HepG2 (cell line): ENCODE results near the gene LIMK2. TPM values are rescaled to one million over a fixed set of nuclear protein-coding genes. Genes with fewer than 3 reads are reported as not detected.

Source experiments
- GMEB1 ChIP-seq: sonication (generic); formaldehyde crosslinking; IDR thresholded peaks from 2 replicates; pipeline ENCODE4 v1.5.1; 2020; ENCODE audit warnings: missing genetic modification reagents, mild to moderate bottlenecking, borderline replicate concordance
- MZF1 ChIP-seq: sonication (generic); formaldehyde crosslinking; IDR thresholded peaks from 2 replicates; pipeline ENCODE4 v1.8.1; 2023; ENCODE audit warnings: mild to moderate bottlenecking, missing genetic modification reagents, borderline replicate concordance
- SMAD1 ChIP-seq: sonication (generic); formaldehyde crosslinking; IDR thresholded peaks from 2 replicates; pipeline ENCODE4 v1.4.0; 2020; ENCODE audit warnings: missing genetic modification reagents, low read depth, mild to moderate bottlenecking, borderline replicate concordance
- SPEN ChIP-seq: sonication (generic); formaldehyde crosslinking; IDR thresholded peaks from 2 replicates; pipeline ENCODE4 v1.5.1; 2020; ENCODE audit warnings: low read depth, mild to moderate bottlenecking, missing genetic modification reagents
- ZBTB34 ChIP-seq: sonication (generic); formaldehyde crosslinking; IDR thresholded peaks from 2 replicates; pipeline ENCODE4 v1.8.0; 2022; ENCODE audit warnings: mild to moderate bottlenecking, missing genetic modification reagents
- ZNF225 ChIP-seq: sonication (generic); formaldehyde crosslinking; IDR thresholded peaks from 2 replicates; pipeline ENCODE4 v1.4.0; 2020; ENCODE audit warnings: mild to moderate bottlenecking, missing genetic modification reagents
- ZNF263 ChIP-seq: sonication (generic); formaldehyde crosslinking; IDR thresholded peaks from 2 replicates; pipeline ENCODE4 v1.4.0; 2020; ENCODE audit warnings: missing genetic modification reagents
- ZNF407 ChIP-seq: sonication (generic); formaldehyde crosslinking; IDR thresholded peaks from one replicate; pipeline ENCODE4 v1.5.1; 2020; ENCODE audit warnings: mild to moderate bottlenecking, missing genetic modification reagents; ENCODE audit errors: not compliant biosample characterization
- ZNF605 ChIP-seq: sonication (generic); formaldehyde crosslinking; IDR thresholded peaks from 2 replicates; pipeline ENCODE4 v1.8.0; 2022; ENCODE audit warnings: mild to moderate bottlenecking, missing genetic modification reagents
- ZNF704 ChIP-seq: sonication (generic); formaldehyde crosslinking; IDR thresholded peaks from 2 replicates; pipeline ENCODE4 v1.8.1; 2023; ENCODE audit warnings: mild to moderate bottlenecking, inconsistent platforms, moderate library complexity, missing genetic modification reagents, borderline replicate concordance
- ZNF749 ChIP-seq: sonication (generic); formaldehyde crosslinking; IDR thresholded peaks from 2 replicates; pipeline ENCODE4 v1.8.0; 2022; ENCODE audit warnings: mild to moderate bottlenecking, missing genetic modification reagents, moderate library complexity, borderline replicate concordance
- polyA plus RNA-seq, 8 experiments: library from polyadenylated mRNA; depleted of rRNA in 3 of 8; stranded (reverse) in 7 of 8; unstranded in 1 of 8; fragments of >200 nt; fragmentation: Illumina TruSeq in 4 of 8; extraction: Trizol in 4 of 8; gene quantifications; 2 replicates each; pipeline versions ENCODE4 v1.2.1 to v1.2.3, GENCODE V29; 2011 to 2016; ENCODE audit warnings: low read depth in 4 of 8, missing spikeins in 1 of 8, mixed read lengths in 1 of 8; ENCODE audit not compliant: insufficient read depth in 1 of 8
- total RNA-seq, 5 experiments: library from RNA; depleted of rRNA; stranded (reverse); fragments of >200 nt; fragmentation: Illumina TruSeq; extraction: Trizol; gene quantifications; 2 replicates each; pipeline ENCODE4 v1.2.3, GENCODE V29; 2016; ENCODE audit warnings: low read depth in 1 of 5

Gene LIMK2
- total and polyA plus RNA-seq, 2 of the 13 experiments (the other 11 are each of a cell fraction or from before 2014, with no cell fraction given), result 20.9 to 29.8 TPM

- no peak for TF ChIP-seq ZNF407
- TF ChIP-seq ZBTB34 (CRISPR knock-in tag), result 0 out of 2 replicates have a peak, but pooled peaks have one; percentile 33
- TF ChIP-seq ZNF605 (CRISPR knock-in tag), result peak; percentile 18; the same call in 1 of the 2 replicates
- TF ChIP-seq GMEB1, result peak; percentile 70
- TF ChIP-seq MZF1 (CRISPR knock-in tag), result no peak
- no peak for TF ChIP-seq SMAD1
- TF ChIP-seq SPEN (CRISPR knock-in tag), result peak; percentile 88
- peak; percentile 89; the same call in 1 of the 2 replicates for TF ChIP-seq ZNF749 (CRISPR knock-in tag)
- TF ChIP-seq ZNF225 (CRISPR knock-in tag), result no peak; the same call in 1 of the 2 replicates
- TF ChIP-seq ZNF263 (CRISPR knock-in tag), result peak; percentile 67
- peak; percentile 91; the same call in 1 of the 2 replicates for TF ChIP-seq ZNF704
Observed at GRCh38 chr22:31290494-31291471, 78.7 kb downstream of the LIMK2 start (continued).
